GM12892 (cell line): Measurements from ENCODE around the gene SERPINA12.

ENCODE experiments used
- POLR2A ChIP-seq: IDR thresholded peaks from 2 replicates; pipeline ENCODE4 v1.6.1; 2011; ENCODE audit warnings: low read depth, low read length, control low read depth
- POLR2AphosphoS5 ChIP-seq: IDR thresholded peaks from 2 replicates; pipeline ENCODE4 v1.6.1; 2011; ENCODE audit warnings: low read depth, low read length, control low read depth
- TAF1 ChIP-seq: IDR thresholded peaks from 2 replicates; pipeline ENCODE4 v1.6.1; 2011; ENCODE audit warnings: low read depth, mild to moderate bottlenecking, control low read depth, low read length, borderline replicate concordance

DNA sequence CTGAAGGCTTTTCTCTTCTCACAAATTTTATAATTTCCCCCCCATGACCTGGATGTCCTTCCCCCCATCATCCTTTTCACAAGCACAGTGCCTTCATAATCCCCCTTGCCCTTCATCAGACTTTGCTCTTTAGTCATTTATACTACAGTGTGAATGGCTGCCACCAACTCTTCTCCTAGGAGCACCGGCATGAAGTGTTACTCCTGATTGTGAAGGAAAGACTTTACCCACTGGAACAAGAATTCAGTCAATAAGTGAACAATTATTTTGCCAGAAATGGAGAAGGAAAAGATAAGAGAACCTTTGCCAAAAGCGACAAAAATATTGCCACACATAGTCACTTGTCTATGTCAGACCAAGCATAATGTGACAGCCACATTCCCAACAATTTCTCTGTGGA is 38.2 kb downstream of the SERPINA12 start:
- TF ChIP-seq POLR2AphosphoS5 = no peak
- TF ChIP-seq POLR2A = no peak
- TF ChIP-seq TAF1 = no peak
